Measurements from ENCODE around the gene FMNL3. TPM values are rescaled to one million over a fixed set of nuclear protein-coding genes. Genes with fewer than 3 reads are reported as not detected.
"Not testable (repeated sequence)": the region's sequence is repeated elsewhere in the genome, so short reads cannot be mapped to it uniquely, and the experiment has no call there.

FMNL3 gene
- total RNA-seq, 2 donors from 2014 or later = 2.9 to 8.0 TPM

GRCh38 chr12:49626169-49626835 is 80.9 kb downstream of the FMNL3 start:
- intact Hi-C loops (cut with DNase I, micrococcal nuclease) = no loop called here
- ATAC-seq (no peak), DNase-seq (no peak)

GRCh38 chr12:49624921-49625577 is 82.2 kb downstream of the FMNL3 start:
- no peak for ATAC-seq
- intact Hi-C loops (cut with DNase I, micrococcal nuclease) = no loop called here

GRCh38 chr12:49623142-49623904 is 83.9 kb downstream of the FMNL3 start, which contains the start of gene PRPF40B:
PRPF40B (plus strand) TSS chr12:49623561; CDS start chr12:49623591, 30 bp downstream.
- DNase-seq (peak; percentile 85 to 91), ATAC-seq (peak; percentile 94)
- intact Hi-C loops (cut with DNase I, micrococcal nuclease) = no loop called here

More at GRCh38 chr12:49624921-49625577, 82.2 kb downstream of the FMNL3 start:
- no peak for DNase-seq

GRCh38 chr12:49622501-49623141 is 84.6 kb downstream of the FMNL3 start:
- intact Hi-C loops (cut with DNase I, micrococcal nuclease) = no loop called here
- peak in 1 of 2 donors; percentile 50 for DNase-seq

GRCh38 chr12:49621651-49622500 is 85.3 kb downstream of the FMNL3 start:
- peak; percentile 19 for ATAC-seq
- intact Hi-C loops (cut with DNase I, micrococcal nuclease) = no loop called here
- DNase-seq = peak in 1 of 2 donors; percentile 26

More at GRCh38 chr12:49622501-49623141, 84.6 kb downstream of the FMNL3 start:
- peak; percentile 52 for ATAC-seq

GRCh38 chr12:49619286-49619685 is 87.9 kb downstream of the FMNL3 start:
- DNase-seq = no peak
- no peak for ATAC-seq
- intact Hi-C loops (cut with DNase I, micrococcal nuclease) = no loop called here

- DNase-seq (no peak), ATAC-seq (no peak)
- intact Hi-C loops (cut with DNase I, micrococcal nuclease) = no loop called here
These were observed 88.6 kb downstream of the FMNL3 start for GRCh38 chr12:49618576-49618975.

GRCh38 chr12:49616533-49617219 is 90.5 kb downstream of the FMNL3 start:
- DNase-seq = no peak
- intact Hi-C loops (cut with DNase I, micrococcal nuclease) = no loop called here
- no peak for ATAC-seq

GRCh38 chr12:49615725-49616124 is 91.5 kb downstream of the FMNL3 start:
- ATAC-seq = no peak
- intact Hi-C loops (cut with DNase I, micrococcal nuclease) = no loop called here
- DNase-seq = no peak

- ATAC-seq = no peak
- DNase-seq = no peak
- intact Hi-C loops (cut with DNase I, micrococcal nuclease) = no loop called here
These were observed 95.0 kb downstream of the FMNL3 start for GRCh38 chr12:49612210-49612609.

- intact Hi-C loops (cut with DNase I, micrococcal nuclease); ATAC-seq; DNase-seq: not testable (repeated sequence)
These were observed 96.4 kb downstream of the FMNL3 start for GRCh38 chr12:49610785-49611184.

GRCh38 chr12:49609875-49610154 is 97.4 kb downstream of the FMNL3 start:
- DNase-seq (no peak), ATAC-seq (no peak)
- intact Hi-C loops (cut with DNase I, micrococcal nuclease) = no loop called here

- DNase-seq = no peak
- ATAC-seq = no peak
- intact Hi-C loops (cut with DNase I, micrococcal nuclease) = no loop called here
These were observed 97.9 kb downstream of the FMNL3 start for GRCh38 chr12:49609059-49609874.

GRCh38 chr12:49605539-49605938 is 101.7 kb downstream of the FMNL3 start, which contains the start of gene FAM186B:
FAM186B (minus strand) TSS chr12:49605639; CDS start chr12:49605477, 162 bp downstream.
- ATAC-seq; intact Hi-C loops (cut with DNase I, micrococcal nuclease); DNase-seq: not testable (repeated sequence)

GRCh38 chr12:49604856-49605255 is 102.3 kb downstream of the FMNL3 start:
- ATAC-seq = no peak
- no peak for DNase-seq
- intact Hi-C loops (cut with DNase I, micrococcal nuclease) = no loop called here

- intact Hi-C loops (cut with DNase I, micrococcal nuclease) = no loop called here
- ATAC-seq (no peak), DNase-seq (no peak)
These were observed 103.5 kb downstream of the FMNL3 start for GRCh38 chr12:49603721-49604120.

- ATAC-seq (no peak), DNase-seq (no peak)
- intact Hi-C loops (cut with DNase I, micrococcal nuclease) = no loop called here
These were observed 107.2 kb downstream of the FMNL3 start for GRCh38 chr12:49599961-49600360.

Measured in left colon (tissue), 2 donors.